ENCODE results near the gene CTSW. TPM values are rescaled to one million over a fixed set of nuclear protein-coding genes. Genes with fewer than 3 reads are reported as not detected.

Gene CTSW
- total RNA-seq, 4 donors from 2014 or later: 0.20 to 0.49 (median 0.32) TPM; not detected in 1

- H3K9me3 ChIP-seq: no peaks in the 10 kb centered on the region
- DNase-seq (peak; percentile 99), ATAC-seq (peak; percentile 66 to 75)
- H3K4me3 ChIP-seq: peak within 1 kb of the TSS; percentile 77 to 95 (median 92)
- peak within 1 kb of the TSS; percentile 86 to 98 (median 94) for H3K27ac ChIP-seq
- no peaks in the 10 kb centered on the region for H3K27me3 ChIP-seq
- in situ Hi-C loops (cut with MboI; ENCODE audit: low sequenced_read_pairs in 4 of 4): no loop called here
- peaks cover 47 to 49% of the 10 kb centered on the region in 2 donors for H3K4me1 ChIP-seq
- TF ChIP-seq POLR2A (IDR thresholded peaks at IDR 0.05): peak; percentile 83 to 84
- TF ChIP-seq, protein P1, sequence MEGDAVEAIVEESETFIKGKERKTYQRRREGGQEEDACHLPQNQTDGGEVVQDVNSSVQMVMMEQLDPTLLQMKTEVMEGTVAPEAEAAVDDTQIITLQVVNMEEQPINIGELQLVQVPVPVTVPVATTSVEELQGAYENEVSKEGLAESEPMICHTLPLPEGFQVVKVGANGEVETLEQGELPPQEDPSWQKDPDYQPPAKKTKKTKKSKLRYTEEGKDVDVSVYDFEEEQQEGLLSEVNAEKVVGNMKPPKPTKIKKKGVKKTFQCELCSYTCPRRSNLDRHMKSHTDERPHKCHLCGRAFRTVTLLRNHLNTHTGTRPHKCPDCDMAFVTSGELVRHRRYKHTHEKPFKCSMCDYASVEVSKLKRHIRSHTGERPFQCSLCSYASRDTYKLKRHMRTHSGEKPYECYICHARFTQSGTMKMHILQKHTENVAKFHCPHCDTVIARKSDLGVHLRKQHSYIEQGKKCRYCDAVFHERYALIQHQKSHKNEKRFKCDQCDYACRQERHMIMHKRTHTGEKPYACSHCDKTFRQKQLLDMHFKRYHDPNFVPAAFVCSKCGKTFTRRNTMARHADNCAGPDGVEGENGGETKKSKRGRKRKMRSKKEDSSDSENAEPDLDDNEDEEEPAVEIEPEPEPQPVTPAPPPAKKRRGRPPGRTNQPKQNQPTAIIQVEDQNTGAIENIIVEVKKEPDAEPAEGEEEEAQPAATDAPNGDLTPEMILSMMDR (IDR thresholded peaks at IDR 0.05 in 4 of 5, conservative IDR thresholded peaks at IDR 0.05 in 1 of 5): peak in 3 of 5 experiments; percentile 9 to 46 (median 37)
- intact Hi-C loops (cut with DNase I; ENCODE audit: low total_unique reads): loop anchor here (1.0 to 10.0 kb wide), 12 partner anchors 31 to 907 kb away; partner anchors contain the start of genes ARL2, BANF1, EIF1AD and FIBP
- H3K36me3 ChIP-seq: peaks cover 0 to 26% of the 10 kb centered on the region in 2 donors
Observed at GRCh38 chr11:65919141-65919572, 39.5 kb downstream of the CTSW start, which contains the start of gene DRAP1. Gene DRAP1, plus strand, starts transcription at chr11:65919426. Its CDS starts 76 bp downstream, at chr11:65919502.

GRCh38 chr11:65919573-65920371, 40.1 kb downstream of the CTSW start:
- no peaks in the 10 kb centered on the region for H3K27me3 ChIP-seq
- peak in 1 of 2 donors; percentile 23 for DNase-seq
- peaks cover 0 to 26% of the 10 kb centered on the region in 2 donors for H3K36me3 ChIP-seq
- intact Hi-C loops (cut with DNase I; ENCODE audit: low total_unique reads): loop anchor here (1.0 to 10.0 kb wide), 12 partner anchors 31 to 907 kb away; partner anchors contain the start of genes ARL2, BANF1, EIF1AD and FIBP
- H3K27ac ChIP-seq: peak overlapping the region; percentile 80 to 93 (median 86)
- ATAC-seq: peak; percentile 13 to 22
- H3K4me1 ChIP-seq: peaks cover 43 to 46% of the 10 kb centered on the region in 2 donors
- no peaks in the 10 kb centered on the region for H3K9me3 ChIP-seq
- TF ChIP-seq, protein P1 (IDR thresholded peaks at IDR 0.05 in 4 of 5, conservative IDR thresholded peaks at IDR 0.05 in 1 of 5): no peak
- no peak for TF ChIP-seq POLR2A (IDR thresholded peaks at IDR 0.05)
- in situ Hi-C loops (cut with MboI; ENCODE audit: low sequenced_read_pairs in 4 of 4): no loop called here
- H3K4me3 ChIP-seq: peak overlapping the region; percentile 77 to 93 (median 84)

GRCh38 chr11:65920372-65920802, 40.8 kb downstream of the CTSW start:
- TF ChIP-seq POLR2A (IDR thresholded peaks at IDR 0.05): no peak
- TF ChIP-seq, protein P1 (IDR thresholded peaks at IDR 0.05 in 4 of 5, conservative IDR thresholded peaks at IDR 0.05 in 1 of 5): no peak
- in situ Hi-C loops (cut with MboI; ENCODE audit: low sequenced_read_pairs in 4 of 4) (no loop called here), intact Hi-C loops (cut with DNase I; ENCODE audit: low total_unique reads) (no loop called here)
- no peaks in the 10 kb centered on the region for H3K27me3 ChIP-seq
- ATAC-seq: no peak
- no peak for DNase-seq
- peaks cover 0 to 26% of the 10 kb centered on the region in 2 donors for H3K36me3 ChIP-seq
- no peaks in the 10 kb centered on the region for H3K9me3 ChIP-seq
- peak overlapping the region in 2 of 4 donors; percentile 80 to 89 for H3K27ac ChIP-seq
- peak overlapping the region; percentile 77 to 93 (median 84) for H3K4me3 ChIP-seq
- peaks cover 37 to 40% of the 10 kb centered on the region in 2 donors for H3K4me1 ChIP-seq

- Histone ChIP-seq H3K27ac (no peak overlapping the region), H3K4me1 (peaks cover 30 to 35% of the 10 kb centered on the region in 2 donors), H3K4me3 (no peak overlapping the region), H3K36me3 (peaks cover 0 to 26% of the 10 kb centered on the region in 2 donors), H3K9me3 (no peaks in the 10 kb centered on the region), H3K27me3 (no peaks in the 10 kb centered on the region)
- TF ChIP-seq, protein P1 (IDR thresholded peaks at IDR 0.05 in 4 of 5, conservative IDR thresholded peaks at IDR 0.05 in 1 of 5): no peak
- TF ChIP-seq POLR2A (IDR thresholded peaks at IDR 0.05): no peak
- intact Hi-C loops (cut with DNase I; ENCODE audit: low total_unique reads): no loop called here
- ATAC-seq (no peak), DNase-seq (no peak)
- in situ Hi-C loops (cut with MboI; ENCODE audit: low sequenced_read_pairs in 4 of 4): no loop called here
Observed at GRCh38 chr11:65921033-65921555, 41.5 kb downstream of the CTSW start.
